H1 (cell line): ENCODE results near the gene MRPS2. TPM values are rescaled to one million over a fixed set of nuclear protein-coding genes. Genes with fewer than 3 reads are reported as not detected.

Experiments used
- CEBPB ChIP-seq: IDR thresholded peaks from 2 replicates; pipeline ENCODE4 v1.6.1; 2012; ENCODE audit warnings: low read depth, low read length
- EGR1 ChIP-seq: IDR thresholded peaks from 2 replicates; pipeline ENCODE4 v1.6.1; 2011; ENCODE audit warnings: low read depth, low read length, borderline replicate concordance
- GTF2F1 ChIP-seq: IDR thresholded peaks from 2 replicates; pipeline ENCODE4 v1.6.1; 2012; ENCODE audit warnings: low read depth, low read length, improper control_type of control experiment, borderline replicate concordance
- NRF1 ChIP-seq: IDR thresholded peaks from 2 replicates; pipeline ENCODE4 v1.6.1; 2011; ENCODE audit warnings: mild to moderate bottlenecking, low read depth, low read length, improper control_type of control experiment
- SIX5 ChIP-seq: IDR thresholded peaks from 2 replicates; pipeline ENCODE4 v1.6.1; 2011; ENCODE audit warnings: mild to moderate bottlenecking, low read depth, low read length
- SUZ12 ChIP-seq: fragments of 200-600 bp; sonication (generic); IDR thresholded peaks from 2 replicates; pipeline ENCODE4 v1.6.1; 2012; ENCODE audit warnings: mild to moderate bottlenecking, inconsistent platforms, low read length, moderate library complexity, mixed read lengths
- TBP ChIP-seq: IDR thresholded peaks from 2 replicates; pipeline ENCODE4 v1.6.1; 2011; ENCODE audit warnings: low read depth, low read length, improper control_type of control experiment
- polyA plus RNA-seq, 7 experiments: library from polyadenylated mRNA; depleted of rRNA in 3 of 7; stranded (reverse) in 5 of 7; unstranded in 2 of 7; fragments of >200 nt in 5 of 7; fragments of 200-250 nt in 2 of 7; gene quantifications; 1 replicate in 5 of 7; 2 replicates in 1 of 7; 4 replicates in 1 of 7; pipeline versions ENCODE4 v1.2.1 to v1.2.3, GENCODE V29; 2011 to 2013; ENCODE audit warnings: missing spikeins in 2 of 7, mixed read lengths in 2 of 7
- total RNA-seq: library from RNA; stranded (reverse); fragmentation: NEBNext Ultra II Directional; extraction: Animal tissue kit (Norgen Biotek cat#: 25700); gene quantifications from 2 replicates; pipeline ENCODE4 v1.2.1, GENCODE V29; 2021
- TF ChIP-seq, protein P1 (sequence below): IDR thresholded peaks from 2 replicates; pipeline ENCODE4 v1.6.1; 2012; ENCODE audit warnings: low read length, inconsistent platforms

Gene MRPS2
- total and polyA plus RNA-seq, 2 of the 8 experiments (the other 6 are each of a cell fraction or from before 2014, with no cell fraction given), result 78.6 to 476 TPM

DNA sequence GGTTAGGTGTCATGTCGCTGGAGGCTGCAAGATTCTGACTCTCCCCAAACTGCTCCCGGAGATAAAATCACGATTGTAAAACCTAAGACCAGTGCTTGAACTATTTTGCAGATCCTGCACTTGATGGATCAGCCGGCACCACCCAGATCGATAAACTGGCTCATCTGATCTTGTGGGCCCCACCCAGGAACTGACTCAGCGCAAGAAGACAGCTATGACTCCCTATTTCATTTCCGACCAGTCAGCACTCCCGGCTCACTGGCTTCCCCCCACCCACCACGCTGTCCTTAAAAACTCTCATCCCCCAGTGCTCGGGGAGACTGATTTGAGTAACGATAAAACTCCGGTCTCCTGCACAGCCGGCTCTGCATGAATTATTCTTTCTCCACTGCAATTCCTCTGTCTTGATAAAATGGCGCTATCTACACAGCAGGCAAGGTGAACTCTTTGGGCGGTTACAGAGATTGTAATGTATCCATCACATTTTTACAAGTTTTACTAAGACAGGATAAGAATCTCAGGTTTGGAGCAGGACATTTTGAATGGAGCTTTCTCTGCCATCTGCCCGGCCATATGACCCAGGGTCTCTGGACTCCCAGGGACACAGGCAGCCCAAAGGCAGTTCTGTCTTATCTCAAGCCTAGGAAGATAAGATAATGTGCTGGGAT is 31.5 kb upstream of the MRPS2 start (continued):
- no peak for TF ChIP-seq EGR1
- TF ChIP-seq TBP, result no peak
- TF ChIP-seq GTF2F1, result no peak
- TF ChIP-seq CEBPB, result no peak
- TF ChIP-seq NRF1, result no peak
- no peak for TF ChIP-seq SIX5
- TF ChIP-seq SUZ12, result no peak
- TF ChIP-seq, protein P1, sequence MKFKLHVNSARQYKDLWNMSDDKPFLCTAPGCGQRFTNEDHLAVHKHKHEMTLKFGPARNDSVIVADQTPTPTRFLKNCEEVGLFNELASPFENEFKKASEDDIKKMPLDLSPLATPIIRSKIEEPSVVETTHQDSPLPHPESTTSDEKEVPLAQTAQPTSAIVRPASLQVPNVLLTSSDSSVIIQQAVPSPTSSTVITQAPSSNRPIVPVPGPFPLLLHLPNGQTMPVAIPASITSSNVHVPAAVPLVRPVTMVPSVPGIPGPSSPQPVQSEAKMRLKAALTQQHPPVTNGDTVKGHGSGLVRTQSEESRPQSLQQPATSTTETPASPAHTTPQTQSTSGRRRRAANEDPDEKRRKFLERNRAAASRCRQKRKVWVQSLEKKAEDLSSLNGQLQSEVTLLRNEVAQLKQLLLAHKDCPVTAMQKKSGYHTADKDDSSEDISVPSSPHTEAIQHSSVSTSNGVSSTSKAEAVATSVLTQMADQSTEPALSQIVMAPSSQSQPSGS, result no peak
